OCI-LY1 (cell line): Measurements from ENCODE around the gene ZFTA.

ENCODE experiments used
- CTCF ChIP-seq: fragments of 200-600 bp; sonication (generic), shearing (Covaris generic); IDR thresholded peaks from 2 replicates; pipeline ENCODE4 v1.5.1; 2017; ENCODE audit warnings: mild to moderate bottlenecking, antibody characterized with exemption, low read length, moderate library complexity, mixed read lengths
- EZH2 ChIP-seq: fragments of 200-600 bp; sonication (generic), shearing (Covaris generic); IDR thresholded peaks from 2 replicates; pipeline ENCODE4 v1.8.0; 2017; ENCODE audit warnings: borderline replicate concordance, mixed run types, mild to moderate bottlenecking, antibody characterized with exemption, low read length, moderate library complexity, mixed read lengths

DNA sequence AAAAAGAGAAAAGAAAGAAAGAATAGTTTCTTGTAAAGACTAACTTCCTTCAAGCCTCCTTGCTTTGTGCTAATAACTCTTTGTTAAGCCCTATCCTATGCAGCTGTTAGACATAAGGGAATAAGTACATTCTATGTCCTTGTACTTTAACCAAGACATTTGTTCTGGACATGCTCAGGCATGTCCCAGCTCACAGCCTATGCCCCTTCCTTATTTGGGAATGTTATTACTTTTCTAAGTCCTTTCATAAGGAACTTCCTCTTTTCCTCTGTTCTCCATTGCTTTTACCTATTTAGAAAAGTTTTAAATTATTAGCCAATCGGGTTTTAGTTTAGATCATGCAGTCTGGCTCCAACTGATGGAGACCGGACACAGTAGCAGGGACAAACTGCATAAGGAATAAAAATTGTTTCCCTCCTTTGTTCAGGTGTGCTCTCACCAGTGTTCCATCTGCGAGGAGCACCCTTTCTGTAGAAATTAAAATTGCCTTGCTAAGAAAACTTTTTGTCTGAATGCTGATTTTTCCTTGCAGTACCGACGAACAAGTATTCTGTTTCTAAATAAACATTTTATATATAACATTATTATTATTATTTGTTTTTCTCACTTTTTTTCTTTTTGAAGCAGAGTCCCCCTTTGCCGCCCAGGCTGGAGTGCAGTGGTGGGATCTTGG lies 23.1 kb upstream of the ZFTA start:
- TF ChIP-seq EZH2 (no peak), CTCF (no peak)
